GM23338 (cell line): ENCODE measurements around the gene LDHAL6A. TPM values are rescaled to one million over a fixed set of nuclear protein-coding genes. Genes with fewer than 3 reads are reported as not detected.

ENCODE experiments used
- polyA plus RNA-seq: library from polyadenylated mRNA; unstranded; fragments of >200 nt; fragmentation: Nextera tagmentation; extraction: Ambion mirVana; gene quantifications from 2 replicates; pipeline ENCODE4 v1.2.1, GENCODE V29; 2016
- total RNA-seq: library from RNA; depleted of rRNA; stranded (reverse); fragments of >200 nt; shearing (Covaris generic); gene quantifications from 2 replicates; pipeline ENCODE4 v1.2.3, GENCODE V29; 2014; rRNA removed

The LDHAL6A gene
- total and polyA plus RNA-seq, 2 experiments from 2014 or later, result 0.10 to 0.59 TPM

Other genes with a start within 250 kb of the LDHAL6A start
- gene SAA4, start 219.1 kb upstream of the LDHAL6A start, total RNA-seq, result not detected in 2 replicates
- gene SAA4, start 219.1 kb upstream of the LDHAL6A start, polyA plus RNA-seq, result not detected in 2 replicates
- gene SAA2, start 207.2 kb upstream of the LDHAL6A start, total RNA-seq, result not detected in 2 replicates
- gene SAA2, start 207.2 kb upstream of the LDHAL6A start, polyA plus RNA-seq, result not detected in 2 replicates
- not detected in 2 replicates for gene SAA1, start 189.6 kb upstream of the LDHAL6A start, total RNA-seq
- not detected in 2 replicates for gene SAA1, start 189.6 kb upstream of the LDHAL6A start, polyA plus RNA-seq
- 16.2 and 18.6 TPM in 2 replicates for gene HPS5, start 133.7 kb upstream of the LDHAL6A start, total RNA-seq
- gene HPS5, start 133.7 kb upstream of the LDHAL6A start, polyA plus RNA-seq, result 9.4 and 11.5 TPM in 2 replicates
- gene GTF2H1, start 133.3 kb upstream of the LDHAL6A start, total RNA-seq, result 31.6 and 43.6 TPM in 2 replicates
- gene GTF2H1, start 133.3 kb upstream of the LDHAL6A start, polyA plus RNA-seq, result 12.0 and 16.5 TPM in 2 replicates
- gene LDHA, start 61.3 kb upstream of the LDHAL6A start, total RNA-seq, result 432 and 447 TPM in 2 replicates
- 428 and 467 TPM in 2 replicates for gene LDHA, start 61.3 kb upstream of the LDHAL6A start, polyA plus RNA-seq
- 0.24 TPM in 1 of 2 replicates, not detected in the other for gene LDHC, start 43.5 kb upstream of the LDHAL6A start, total RNA-seq
- gene LDHC, start 43.5 kb upstream of the LDHAL6A start, polyA plus RNA-seq, result 0.23 TPM in 1 of 2 replicates, not detected in the other
- 74.9 and 102 TPM in 2 replicates for gene TSG101, start 71.1 kb downstream of the LDHAL6A start, total RNA-seq
- 53.7 and 59.4 TPM in 2 replicates for gene TSG101, start 71.1 kb downstream of the LDHAL6A start, polyA plus RNA-seq
- 11.8 and 12.7 TPM in 2 replicates for gene UEVLD, start 132.9 kb downstream of the LDHAL6A start, total RNA-seq
- 6.0 and 10.2 TPM in 2 replicates for gene UEVLD, start 132.9 kb downstream of the LDHAL6A start, polyA plus RNA-seq
- gene MISFA, start 143.9 kb downstream of the LDHAL6A start, total RNA-seq, result 1.7 TPM in 1 of 2 replicates, not detected in the other
- gene MISFA, start 143.9 kb downstream of the LDHAL6A start, polyA plus RNA-seq, result 5.1 and 7.9 TPM in 2 replicates
- gene SPTY2D1, start 178.5 kb downstream of the LDHAL6A start, total RNA-seq, result 14.1 TPM in 2 replicates
- 5.4 and 5.9 TPM in 2 replicates for gene SPTY2D1, start 178.5 kb downstream of the LDHAL6A start, polyA plus RNA-seq
- 0.45 and 0.70 TPM in 2 replicates for gene TMEM86A, start 242.9 kb downstream of the LDHAL6A start, total RNA-seq
- gene TMEM86A, start 242.9 kb downstream of the LDHAL6A start, polyA plus RNA-seq, result 0.91 and 0.99 TPM in 2 replicates